GM23338 (cell line): Measurements from ENCODE around the gene NSL1. TPM values are rescaled to one million over a fixed set of nuclear protein-coding genes. Genes with fewer than 3 reads are reported as not detected.
A peak's percentile ranks its signal among the peaks of the same experiment; 100 is the strongest.

ENCODE experiments used
- ATAC-seq: fragments of 200-7000 bp; cut with Tn5 transposase; 3 replicates; pipeline ENCODE4 v1.9.1; 2020
- DNase-seq: peaks from one replicate; pipeline ENCODE4 v3.0.0-alpha.2; 2015; ENCODE audit warnings: low spot score
- H2AFZ ChIP-seq: fragments of 200-600 bp; sonication (generic); 2 replicates; pipeline ENCODE4 v1.8.0; 2016; ENCODE audit warnings: antibody characterized with exemption, mild to moderate bottlenecking, moderate library complexity
- H3F3A ChIP-seq: fragments of 200-600 bp; sonication (generic); replicated peaks from 2 replicates; pipeline ENCODE4 v1.8.0; 2017; ENCODE audit warnings: antibody characterized with exemption, mixed run types, low read depth
- H3K27ac ChIP-seq: fragments of 200-600 bp; sonication (generic); 2 replicates; pipeline ENCODE4 v1.6.1; 2016; ENCODE audit warnings: low read depth
- H3K27me3 ChIP-seq: fragments of 200-600 bp; sonication (generic); 2 replicates; pipeline ENCODE4 v1.8.0; 2016; ENCODE audit warnings: mild to moderate bottlenecking, mixed run types, moderate library complexity; ENCODE audit not compliant: insufficient read depth
- H3K36me3 ChIP-seq: fragments of 200-600 bp; sonication (generic); 2 replicates; pipeline ENCODE4 v1.8.0; 2016; ENCODE audit warnings: mild to moderate bottlenecking; ENCODE audit not compliant: insufficient read depth
- H3K4me1 ChIP-seq: fragments of 200-600 bp; sonication (generic); 2 replicates; pipeline ENCODE4 v1.8.0; 2016; ENCODE audit warnings: mild to moderate bottlenecking, moderate library complexity; ENCODE audit not compliant: insufficient read depth
- H3K4me2 ChIP-seq: fragments of 200-600 bp; sonication (generic); 2 replicates; pipeline ENCODE4 v1.7.1; 2017; ENCODE audit warnings: mixed run types
- H3K4me3 ChIP-seq: fragments of 200-600 bp; sonication (generic); 2 replicates; pipeline ENCODE4 v1.6.1; 2016; ENCODE audit warnings: mixed run types
- H3K79me2 ChIP-seq: fragments of 200-600 bp; sonication (generic); replicated peaks from 2 replicates; pipeline ENCODE4 v1.8.0; 2017; ENCODE audit warnings: mild to moderate bottlenecking; ENCODE audit not compliant: insufficient read depth
- H3K9me2 ChIP-seq: fragments of 200-600 bp; sonication (generic); 2 replicates; pipeline ENCODE4 v1.8.0; 2017; ENCODE audit not compliant: insufficient read depth
- H4K20me1 ChIP-seq: fragments of 200-600 bp; sonication (generic); replicated peaks from 2 replicates; pipeline ENCODE4 v1.8.0; 2017; ENCODE audit warnings: mild to moderate bottlenecking; ENCODE audit not compliant: insufficient read depth
- H3K27ac Mint-ChIP-seq: 2 replicates; pipeline ENCODE4 v1.8.0; 2020; ENCODE audit warnings: inconsistent platforms, mild to moderate bottlenecking, moderate library complexity, mixed read lengths
- H3K27me3 Mint-ChIP-seq: 3 replicates; pipeline ENCODE4 v1.8.0; 2022; ENCODE audit warnings: low read depth, mild to moderate bottlenecking, moderate library complexity, mixed read lengths, inconsistent platforms; ENCODE audit not compliant: insufficient read depth, poor library complexity
- H3K36me3 Mint-ChIP-seq: 3 replicates; pipeline ENCODE4 v1.8.0; 2021; ENCODE audit warnings: low read depth, mild to moderate bottlenecking, inconsistent platforms, moderate library complexity, mixed read lengths
- H3K4me1 Mint-ChIP-seq: 3 replicates; pipeline ENCODE4 v1.8.0; 2020; ENCODE audit warnings: mild to moderate bottlenecking, inconsistent platforms, mixed read lengths
- H3K4me3 Mint-ChIP-seq: 3 replicates; pipeline ENCODE4 v1.8.0; 2021; ENCODE audit warnings: moderate library complexity, mild to moderate bottlenecking, inconsistent platforms, mixed read lengths
- H3K9me3 Mint-ChIP-seq: 3 replicates; pipeline ENCODE4 v1.8.0; 2020; ENCODE audit warnings: moderate library complexity, mild to moderate bottlenecking, inconsistent platforms, mixed read lengths
- CREB1 ChIP-seq: fragments of 250-450 bp; sonication (Bioruptor Pico); IDR thresholded peaks from 2 replicates; pipeline ENCODE4 v1.5.0; 2020; ENCODE audit warnings: low read depth, mild to moderate bottlenecking, moderate library complexity
- CTCF ChIP-seq, 2 experiments: fragments of 200-600 bp in 1 of 2; sonication (generic) in 1 of 2; conservative IDR thresholded peaks; 2 replicates each; pipeline versions ENCODE4 v1.5.1 to v1.6.1; 2016 to 2017; ENCODE audit warnings: antibody characterized with exemption in 2 of 2, low read depth in 2 of 2, mild to moderate bottlenecking in 2 of 2, moderate library complexity in 1 of 2
- ETS1 ChIP-seq: IDR thresholded peaks from 2 replicates; pipeline ENCODE4 v1.6.1; 2016; ENCODE audit warnings: antibody characterized with exemption
- EZH2 ChIP-seq: fragments of 200-600 bp; sonication (generic); IDR thresholded peaks from one replicate; pipeline ENCODE4 v1.8.0; 2017; ENCODE audit warnings: antibody characterized with exemption, mild to moderate bottlenecking, low read depth; ENCODE audit not compliant: unreplicated experiment
- EZH2phosphoT487 ChIP-seq: fragments of 200-600 bp; sonication (generic); IDR thresholded peaks from one replicate; pipeline ENCODE4 v1.8.1; 2018; ENCODE audit warnings: antibody characterized with exemption; ENCODE audit not compliant: unreplicated experiment
- JUNB ChIP-seq: IDR thresholded peaks from one replicate; pipeline ENCODE4 v1.6.1; 2016; ENCODE audit warnings: antibody characterized with exemption; ENCODE audit not compliant: unreplicated experiment
- NANOG ChIP-seq: IDR thresholded peaks from 2 replicates; pipeline ENCODE4 v1.6.1; 2016; ENCODE audit warnings: antibody characterized with exemption, borderline replicate concordance
- POLR2AphosphoS5 ChIP-seq: IDR thresholded peaks from 2 replicates; pipeline ENCODE4 v1.6.1; 2016; ENCODE audit warnings: antibody characterized with exemption, low read depth
- REST ChIP-seq: IDR thresholded peaks from one replicate; pipeline ENCODE4 v1.6.1; 2018; ENCODE audit warnings: antibody characterized with exemption; ENCODE audit not compliant: unreplicated experiment
- STAT1 ChIP-seq: IDR thresholded peaks from one replicate; pipeline ENCODE4 v1.6.1; 2016; ENCODE audit warnings: antibody characterized with exemption; ENCODE audit not compliant: unreplicated experiment
- ZNF114 ChIP-seq: fragments of 250-450 bp; sonication (Bioruptor Pico); IDR thresholded peaks from 2 replicates; pipeline ENCODE4 v1.5.0; 2020; ENCODE audit warnings: mild to moderate bottlenecking, moderate library complexity
- ZNF331 ChIP-seq: fragments of 250-450 bp; sonication (Bioruptor Pico); IDR thresholded peaks from 2 replicates; pipeline ENCODE4 v1.5.0; 2020; ENCODE audit warnings: low read depth, mild to moderate bottlenecking, moderate library complexity
- ZNF462 ChIP-seq: fragments of 250-450 bp; sonication (Bioruptor Pico); IDR thresholded peaks from 2 replicates; pipeline ENCODE4 v1.5.0; 2020; ENCODE audit warnings: mild to moderate bottlenecking, moderate library complexity
- polyA plus RNA-seq: library from polyadenylated mRNA; unstranded; fragments of >200 nt; fragmentation: Nextera tagmentation; extraction: Ambion mirVana; gene quantifications from 2 replicates; pipeline ENCODE4 v1.2.1, GENCODE V29; 2016
- total RNA-seq: library from RNA; depleted of rRNA; stranded (reverse); fragments of >200 nt; shearing (Covaris generic); gene quantifications from 2 replicates; pipeline ENCODE4 v1.2.3, GENCODE V29; 2014

Gene NSL1
- total and polyA plus RNA-seq, 2 experiments from 2014 or later, result 96.8 to 102 TPM

GRCh38 chr1:212754193-212754592, 37.4 kb downstream of the NSL1 start:
- Histone ChIP-seq H2AFZ (no peak overlapping the region), H3K4me3 (peak overlapping the region; percentile 22; the same call in 1 of the 2 replicates), H3K4me1 (peaks cover 47% of the 10 kb centered on the region), H3F3A (0 out of 2 replicates have a peak, but pooled peaks cover 3% of the 10 kb centered on the region), H3K36me3 (no peaks in the 10 kb centered on the region; the same call in 1 of the 2 replicates), H3K27ac (peak overlapping the region; percentile 55), H4K20me1 (peaks cover 10% of the 10 kb centered on the region; the same call in 1 of the 2 replicates), H3K9me2 (no peaks in the 10 kb centered on the region), H3K27me3 (no peaks in the 10 kb centered on the region), H3K4me2 (peak overlapping the region; percentile 64), H3K79me2 (peaks cover 53% of the 10 kb centered on the region)
- Mint-ChIP-seq H3K4me1 (peaks cover 42% of the 10 kb centered on the region), H3K27ac (peak overlapping the region; percentile 1; the same call in 1 of the 2 replicates), H3K4me3 (peak overlapping the region; percentile 25; the same call in 2 of the 3 replicates), H3K27me3 (no peaks in the 10 kb centered on the region), H3K36me3 (no peaks in the 10 kb centered on the region; the same call in 2 of the 3 replicates), H3K9me3 (no peaks in the 10 kb centered on the region)
- peak; percentile 40 for DNase-seq
- ATAC-seq, result peak; percentile 34
- TF ChIP-seq EZH2phosphoT487, result no peak
- TF ChIP-seq ZNF331 (CRISPR knock-in tag), result no peak
- TF ChIP-seq POLR2AphosphoS5, result no peak
- no peak for TF ChIP-seq STAT1
- TF ChIP-seq JUNB, result no peak
- no peak for TF ChIP-seq ZNF462 (CRISPR knock-in tag)
- TF ChIP-seq ZNF114, result no peak
- no peak for TF ChIP-seq NANOG
- no peak for TF ChIP-seq CREB1 (CRISPR knock-in tag)
- TF ChIP-seq ETS1, result no peak
- no peak for TF ChIP-seq CTCF (conservative IDR thresholded peaks at IDR 0.05; ENCODE audit: low read depth in 2 of 2)
- no peak for TF ChIP-seq REST
- no peak for TF ChIP-seq EZH2
